GM19438 (cell line): ENCODE data around the gene GRB14.

Experiments used
- ATAC-seq: cut with Tn5 transposase; IDR thresholded peaks from one replicate; pipeline ENCODE4 v1.9.1; 2021; ENCODE audit warnings: low read depth; ENCODE audit not compliant: unreplicated experiment

The GRB14 gene

GRCh38 chr2:164617466-164617865 lies 3.8 kb downstream of the GRB14 start:
- no peak for ATAC-seq

GRCh38 chr2:164613321-164613982 lies 7.8 kb downstream of the GRB14 start:
- no peak for ATAC-seq

GRCh38 chr2:164609790-164610189 lies 11.5 kb downstream of the GRB14 start:
- no peak for ATAC-seq

- no peak for ATAC-seq
These were observed 14.7 kb downstream of the GRB14 start for GRCh38 chr2:164606557-164606956.

- ATAC-seq: no peak
These were observed 16.0 kb downstream of the GRB14 start for GRCh38 chr2:164605295-164605694.

- ATAC-seq: no peak
These were observed 20.5 kb downstream of the GRB14 start for GRCh38 chr2:164600763-164601162.

GRCh38 chr2:164599954-164600589 lies 21.2 kb downstream of the GRB14 start:
- ATAC-seq: peak; percentile 99

- no peak for ATAC-seq
These were observed 23.3 kb downstream of the GRB14 start for GRCh38 chr2:164597983-164598382.

- ATAC-seq: no peak
These were observed 26.3 kb downstream of the GRB14 start for GRCh38 chr2:164595031-164595430.

- no peak for ATAC-seq
These were observed 27.3 kb downstream of the GRB14 start for GRCh38 chr2:164593959-164594358.

GRCh38 chr2:164593541-164593940 lies 27.7 kb downstream of the GRB14 start:
- no peak for ATAC-seq

- no peak for ATAC-seq
These were observed 31.8 kb downstream of the GRB14 start for GRCh38 chr2:164589522-164589921.

GRCh38 chr2:164581050-164581449 lies 40.2 kb downstream of the GRB14 start:
- ATAC-seq: no peak

GRCh38 chr2:164574931-164575330 lies 46.4 kb downstream of the GRB14 start:
- ATAC-seq: no peak

- no peak for ATAC-seq
These were observed 50.8 kb downstream of the GRB14 start for GRCh38 chr2:164570475-164570874.

GRCh38 chr2:164569378-164569777 lies 51.9 kb downstream of the GRB14 start:
- no peak for ATAC-seq

- no peak for ATAC-seq
These were observed 53.0 kb downstream of the GRB14 start for GRCh38 chr2:164568317-164568716.

- ATAC-seq: no peak
These were observed 53.8 kb downstream of the GRB14 start for GRCh38 chr2:164567335-164567989.

GRCh38 chr2:164565359-164565758 lies 55.9 kb downstream of the GRB14 start:
- no peak for ATAC-seq

- ATAC-seq: no peak
These were observed 58.6 kb downstream of the GRB14 start for GRCh38 chr2:164562666-164563065.

- ATAC-seq: no peak
These were observed 59.3 kb downstream of the GRB14 start for GRCh38 chr2:164561991-164562390.

- ATAC-seq: no peak
These were observed 59.9 kb downstream of the GRB14 start for GRCh38 chr2:164561416-164561815.
